H1 (cell line): ENCODE results near the gene NREP. TPM values are rescaled to one million over a fixed set of nuclear protein-coding genes. Genes with fewer than 3 reads are reported as not detected.

Experiments
- CTCF ChIA-PET: fragments of 300-600 bp; sonication (Branson Sonifier 250); formaldehyde crosslinking; loops from one replicate; lab custom pipeline; 2021; ENCODE audit not compliant: partially characterized antibody; lab: Charles Lee
- POLR2A ChIA-PET: fragments of 300-600 bp; sonication (Branson Sonifier 250); formaldehyde crosslinking; loops from one replicate; lab custom pipeline; 2021; ENCODE audit warnings: inconsistent platforms; ENCODE audit not compliant: partially characterized antibody; lab: Charles Lee
- DNase-seq, 2 experiments: peaks; one replicate each; pipeline versions ENCODE4 v3.0.0 to v3.0.0-alpha.2; 2010 to 2022; ENCODE audit warnings: low spot score in 2 of 2, low read depth in 1 of 2, mixed read lengths in 1 of 2
- FAIRE-seq: peaks from 2 replicates; lab custom pipeline; 2011; peaks lifted over from hg19 to GRCh38; lab: Jason Lieb, UNC
- H2AFZ ChIP-seq: 2 replicates; pipeline ENCODE4 v1.8.1; 2012; ENCODE audit warnings: low read length, inconsistent platforms
- H2AK5ac ChIP-seq: 2 replicates; pipeline ENCODE4 v1.6.1; 2013; ENCODE audit warnings: low read depth, low read length
- H2BK120ac ChIP-seq: replicated peaks from 2 replicates; pipeline ENCODE3; 2013; ENCODE audit warnings: low read depth, low read length, inconsistent platforms
- H2BK12ac ChIP-seq: 2 replicates; pipeline ENCODE4 v1.6.1; 2013; ENCODE audit warnings: low read depth, low read length
- H2BK15ac ChIP-seq: 2 replicates; pipeline ENCODE4 v1.6.1; 2013; ENCODE audit warnings: low read length
- H2BK20ac ChIP-seq: 2 replicates; pipeline ENCODE4 v1.6.1; 2013; ENCODE audit warnings: low read length
- H2BK5ac ChIP-seq: 2 replicates; pipeline ENCODE4 v1.6.1; 2013; ENCODE audit warnings: low read depth, low read length
- H3K14ac ChIP-seq: 2 replicates; pipeline ENCODE4 v1.6.1; 2013; ENCODE audit warnings: inconsistent platforms; ENCODE audit not compliant: insufficient read length
- H3K18ac ChIP-seq: 2 replicates; pipeline ENCODE4 v1.6.1; 2013; ENCODE audit warnings: low read length; ENCODE audit errors: extremely low read depth
- H3K23ac ChIP-seq: 2 replicates; pipeline ENCODE4 v1.6.1; 2013; ENCODE audit warnings: inconsistent platforms; ENCODE audit not compliant: insufficient read length
- H3K23me2 ChIP-seq: 2 replicates; pipeline ENCODE4 v1.6.1; 2013; ENCODE audit warnings: low read depth, low read length
- H3K27ac ChIP-seq: 2 replicates; pipeline ENCODE4 v1.6.1; 2011; ENCODE audit warnings: low read depth, low read length, inconsistent platforms
- H3K27me3 ChIP-seq, 4 experiments: replicated peaks in 1 of 4; 1 replicate in 1 of 4; 2 replicates in 3 of 4; pipeline versions ENCODE4 v1.6.1 to v1.8.1; 2011 to 2013; ENCODE audit warnings: low read length in 3 of 4, mild to moderate bottlenecking in 3 of 4, inconsistent platforms in 2 of 4, mixed read lengths in 2 of 4, moderate library complexity in 1 of 4; ENCODE audit not compliant: control insufficient read depth in 3 of 4, insufficient read depth in 3 of 4; ENCODE audit errors: extremely low read depth in 1 of 4
- H3K36me3 ChIP-seq, 4 experiments: 2 replicates each; pipeline versions ENCODE4 v1.6.1 to v1.8.1; 2011 to 2013; ENCODE audit warnings: mild to moderate bottlenecking in 4 of 4, low read length in 3 of 4, moderate library complexity in 2 of 4, control low read depth in 1 of 4, inconsistent platforms in 1 of 4; ENCODE audit not compliant: insufficient read depth in 4 of 4, control insufficient read depth in 2 of 4
- H3K4ac ChIP-seq: replicated peaks from 2 replicates; pipeline ENCODE3; 2013; ENCODE audit warnings: low read length, low read depth, mixed read lengths, inconsistent platforms; ENCODE audit not compliant: insufficient read length
- H3K4me1 ChIP-seq, 4 experiments: replicated peaks in 1 of 4; 1 replicate in 1 of 4; 2 replicates in 3 of 4; pipeline versions ENCODE4 v1.6.1 to v1.8.1; 2011 to 2013; ENCODE audit warnings: low read length in 3 of 4, inconsistent platforms in 2 of 4, mixed read lengths in 1 of 4; ENCODE audit not compliant: insufficient read depth in 4 of 4, control insufficient read depth in 3 of 4
- H3K4me2 ChIP-seq, 2 experiments: 2 replicates each; pipeline versions ENCODE4 v1.6.1 to v1.8.1; 2011 to 2013; ENCODE audit warnings: low read depth in 2 of 2, low read length in 2 of 2, control low read depth in 1 of 2, inconsistent platforms in 1 of 2, mild to moderate bottlenecking in 1 of 2; ENCODE audit not compliant: insufficient read depth in 1 of 2
- H3K4me3 ChIP-seq, 4 experiments: fragments of 200-600, 300-600 bp in 1 of 4; sonication (generic), shearing (Covaris generic), sonication (Bioruptor Twin) in 1 of 4; 2 replicates each; pipeline versions ENCODE4 v1.5.1 to v1.8.1; 2011 to 2016; ENCODE audit warnings: low read length in 4 of 4, low read depth in 3 of 4, control low read depth in 2 of 4, inconsistent platforms in 2 of 4, mild to moderate bottlenecking in 2 of 4, mixed read lengths in 1 of 4, moderate library complexity in 1 of 4; ENCODE audit not compliant: insufficient read depth in 2 of 4; ENCODE audit errors: extremely low read depth in 1 of 4
- H3K56ac ChIP-seq: replicated peaks from 2 replicates; pipeline ENCODE3; 2013; ENCODE audit warnings: low read depth, mild to moderate bottlenecking, mixed read lengths, low read length, inconsistent platforms; ENCODE audit not compliant: insufficient read length
- H3K79me1 ChIP-seq: 2 replicates; pipeline ENCODE4 v1.6.1; 2013; ENCODE audit warnings: low read depth, low read length, control low read depth
- H3K79me2 ChIP-seq, 2 experiments: 2 replicates each; pipeline versions ENCODE4 v1.6.1 to v1.8.1; 2012 to 2013; ENCODE audit warnings: low read length in 2 of 2, mild to moderate bottlenecking in 2 of 2, inconsistent platforms in 1 of 2; ENCODE audit not compliant: insufficient read depth in 2 of 2, control insufficient read depth in 1 of 2
- H3K9ac ChIP-seq, 4 experiments: replicated peaks in 1 of 4; 1 replicate in 1 of 4; 2 replicates in 3 of 4; pipeline versions ENCODE4 v1.6.1 to v1.8.1; 2011 to 2013; ENCODE audit warnings: low read depth in 3 of 4, low read length in 3 of 4, control low read depth in 2 of 4, mild to moderate bottlenecking in 2 of 4, moderate library complexity in 2 of 4, inconsistent platforms in 1 of 4; ENCODE audit errors: extremely low read depth in 1 of 4
- H3K9me3 ChIP-seq, 2 experiments: 2 replicates each; pipeline versions ENCODE4 v1.6.1 to v1.8.1; 2012 to 2013; ENCODE audit warnings: mild to moderate bottlenecking in 2 of 2, moderate library complexity in 2 of 2, control low read depth in 1 of 2, inconsistent platforms in 1 of 2, low read depth in 1 of 2, low read length in 1 of 2, mixed read lengths in 1 of 2; ENCODE audit not compliant: insufficient read depth in 2 of 2
- H4K20me1 ChIP-seq, 2 experiments: replicated peaks in 1 of 2; 2 replicates each; pipeline versions ENCODE3 to v1.8.1; 2011 to 2013; ENCODE audit warnings: inconsistent platforms in 2 of 2, low read length in 2 of 2, mild to moderate bottlenecking in 1 of 2; ENCODE audit not compliant: insufficient read depth in 2 of 2, control insufficient read depth in 1 of 2
- H4K5ac ChIP-seq: 2 replicates; pipeline ENCODE4 v1.6.1; 2013; ENCODE audit warnings: low read length, low read depth, mixed read lengths, inconsistent platforms; ENCODE audit not compliant: insufficient read length
- H4K8ac ChIP-seq: 2 replicates; pipeline ENCODE4 v1.8.0; 2013; ENCODE audit warnings: mild to moderate bottlenecking, moderate library complexity, low read length, inconsistent platforms; ENCODE audit not compliant: insufficient read depth; ENCODE audit errors: extremely low read depth
- H4K91ac ChIP-seq: replicated peaks from 2 replicates; pipeline ENCODE3; 2013; ENCODE audit warnings: low read length, mixed read lengths, inconsistent platforms; ENCODE audit not compliant: insufficient read length
- RAD21 ChIP-seq, 2 experiments: IDR thresholded peaks in 1 of 2; conservative IDR thresholded peaks in 1 of 2; 2 replicates each; pipeline ENCODE4 v1.6.1; 2011; ENCODE audit warnings: low read depth in 2 of 2, low read length in 2 of 2, improper control_type of control experiment in 1 of 2, inconsistent platforms in 1 of 2, mild to moderate bottlenecking in 1 of 2, moderate library complexity in 1 of 2
- USF2 ChIP-seq: IDR thresholded peaks from 2 replicates; pipeline ENCODE4 v1.6.1; 2011; ENCODE audit warnings: low read length, improper control_type of control experiment
- WGBS, 2 experiments: shearing (Covaris generic) in 1 of 2; methylation state at CpG; one replicate each; pipeline versions ENCODE4 v1.1.6 to v1.1.7; 2013 to 2015; ENCODE audit warnings: low lambda C conversion rate in 2 of 2, mixed read lengths in 2 of 2, inconsistent platforms in 1 of 2, low coverage in 1 of 2, missing lambda C conversion rate in 1 of 2; ENCODE audit not compliant: insufficient replicate concordance in 2 of 2, insufficient coverage in 1 of 2, insufficient read length in 1 of 2; ENCODE audit errors: extremely low coverage in 1 of 2, missing lambda C conversion rate in 1 of 2; 5-methylcytosine and 5-hydroxymethylcytosine counted together
- polyA plus RNA-seq, 7 experiments: library from polyadenylated mRNA; depleted of rRNA in 3 of 7; stranded (reverse) in 5 of 7; unstranded in 2 of 7; fragments of >200 nt in 5 of 7; fragments of 200-250 nt in 2 of 7; gene quantifications; 1 replicate in 5 of 7; 2 replicates in 1 of 7; 4 replicates in 1 of 7; pipeline versions ENCODE4 v1.2.1 to v1.2.3, GENCODE V29; 2011 to 2013; ENCODE audit warnings: missing spikeins in 2 of 7, mixed read lengths in 2 of 7
- total RNA-seq: library from RNA; stranded (reverse); fragmentation: NEBNext Ultra II Directional; extraction: Animal tissue kit (Norgen Biotek cat#: 25700); gene quantifications from 2 replicates; pipeline ENCODE4 v1.2.1, GENCODE V29; 2021

Gene NREP
- total and polyA plus RNA-seq, 2 of the 8 experiments (the other 6 are each of a cell fraction or from before 2014, with no cell fraction given): 254 to 301 TPM

- no peak for FAIRE-seq
- H3K79me2 ChIP-seq: peaks cover 0 to 38% of the 10 kb centered on the region in 2 experiments; a peak in 2 of 4 replicates
- CTCF ChIA-PET: interaction anchor here (1.4 kb wide), 1 partner anchor 36 kb away, joined by 3 read pairs; no protein-coding TSS in a partner anchor
These were observed 23.0 kb downstream of the NREP start for GRCh38 chr5:111734013-111734412.

More at GRCh38 chr5:111734013-111734412, 23.0 kb downstream of the NREP start:
- POLR2A ChIA-PET: interaction anchor here (1.3 kb wide), 1 partner anchor 23 kb away, joined by 3 read pairs; the partner anchor contains the start of gene NREP
- TF ChIP-seq USF2 (no peak), RAD21 (IDR thresholded peaks at IDR 0.05 in 1 of 2, conservative IDR thresholded peaks at IDR 0.05 in 1 of 2; ENCODE audit: low read depth in 2 of 2, low read length in 2 of 2) (no peak)
- H3K23ac ChIP-seq: no peak overlapping the region
- H3K4me1 ChIP-seq: peaks cover 0 to 10% (median 5%) of the 10 kb centered on the region in 4 experiments; a peak in 3 of 7 replicates
- peaks cover 2 to 9% of the 10 kb centered on the region in 2 experiments for H4K20me1 ChIP-seq
- no peaks in the 10 kb centered on the region for H3K23me2 ChIP-seq
- H3K14ac ChIP-seq: no peak overlapping the region
- no peak overlapping the region; a peak in 1 of 7 replicates for H3K9ac ChIP-seq
- 0 out of 2 replicates have a peak overlapping the region, but pooled peaks have one; percentile 57 for H2AK5ac ChIP-seq
- no peak overlapping the region for H3K18ac ChIP-seq
- H2BK12ac ChIP-seq: no peak overlapping the region
- H4K91ac ChIP-seq: no peak overlapping the region
- 100% methylated on average over 5 of the region's 6 CpGs; no CpG with 5 or more reads in 1 of the 2 experiments for WGBS, 2 experiments
- H2BK120ac ChIP-seq: no peak overlapping the region
- H3K56ac ChIP-seq: no peak overlapping the region
- peaks cover 8 to 43% (median 14%) of the 10 kb centered on the region in 4 experiments for H3K36me3 ChIP-seq
- no peak overlapping the region for H3K4ac ChIP-seq
- DNase-seq: no peak
- no peak overlapping the region; the same call in 1 of the 2 replicates for H2BK5ac ChIP-seq
- no peak overlapping the region for H3K4me2 ChIP-seq
- no peaks in the 10 kb centered on the region for H3K27me3 ChIP-seq
- H4K5ac ChIP-seq: no peak overlapping the region
- no peak overlapping the region for H2BK20ac ChIP-seq
- H2AFZ ChIP-seq: no peak overlapping the region
- no peak overlapping the region for H2BK15ac ChIP-seq
- no peaks in the 10 kb centered on the region for H3K9me3 ChIP-seq
- no peak overlapping the region for H4K8ac ChIP-seq
- H3K79me1 ChIP-seq: no peaks in the 10 kb centered on the region; the same call in 1 of the 2 replicates
- 0 out of 2 replicates have a peak overlapping the region, but pooled peaks have one; percentile 36 for H3K27ac ChIP-seq
- no peak overlapping the region for H3K4me3 ChIP-seq
